Muscle layer of duodenum (tissue), 2 donors: Measurements from ENCODE around the gene C12orf75.

Experiments
- H3K27ac ChIP-seq: one replicate; pipeline ENCODE4 v1.7.0; 2013; ENCODE audit warnings: mild to moderate bottlenecking, low read length
- H3K27me3 ChIP-seq: one replicate; pipeline ENCODE4 v1.7.0; 2013; ENCODE audit warnings: low read depth, mild to moderate bottlenecking, control low read depth, low read length
- H3K36me3 ChIP-seq, 2 donors: one replicate each; pipeline ENCODE4 v1.7.0; 2013; ENCODE audit warnings: low read length in 2 of 2, control low read depth in 1 of 2, mild to moderate bottlenecking in 1 of 2; ENCODE audit not compliant: insufficient read depth in 2 of 2, control insufficient read depth in 1 of 2
- H3K4me1 ChIP-seq, 2 donors: one replicate each; pipeline ENCODE4 v1.7.0; 2013; ENCODE audit warnings: low read length in 2 of 2, mild to moderate bottlenecking in 2 of 2, control low read depth in 1 of 2, moderate library complexity in 1 of 2; ENCODE audit not compliant: insufficient read depth in 2 of 2, control insufficient read depth in 1 of 2
- H3K4me3 ChIP-seq, 2 donors: one replicate each; pipeline ENCODE4 v1.7.0; 2013; ENCODE audit warnings: low read length in 2 of 2, low read depth in 1 of 2, mild to moderate bottlenecking in 1 of 2
- H3K9me3 ChIP-seq, 2 donors: one replicate each; pipeline ENCODE4 v1.7.0; 2013; ENCODE audit warnings: low read length in 2 of 2, control low read depth in 1 of 2, mild to moderate bottlenecking in 1 of 2; ENCODE audit not compliant: control insufficient read depth in 1 of 2
- donor health status: healthy.

The C12orf75 gene

GRCh38 chr12:105420659-105421240, 90.3 kb downstream of the C12orf75 start:
- Histone ChIP-seq H3K4me1 (no peaks in the 10 kb centered on the region), H3K27ac (no peak overlapping the region), H3K4me3 (no peak overlapping the region), H3K9me3 (no peaks in the 10 kb centered on the region), H3K27me3 (no peaks in the 10 kb centered on the region), H3K36me3 (no peaks in the 10 kb centered on the region)
